AG04450 (cell line): ENCODE results near the gene PCA3. TPM values are rescaled to one million over a fixed set of nuclear protein-coding genes. Genes with fewer than 3 reads are reported as not detected.

Experiments used
- CTCF ChIA-PET: fragments of 300-600, 350-600 bp; formaldehyde crosslinking; extraction: SDS; loops from one replicate; lab custom pipeline; 2022; ENCODE audit warnings: antibody characterized with exemption, inconsistent platforms; lab: Charles Lee
- POLR2A ChIA-PET: fragments of 350-600 bp; formaldehyde crosslinking; extraction: SDS; loops from one replicate; lab custom pipeline; 2021; ENCODE audit warnings: antibody characterized with exemption, inconsistent platforms; lab: Yijun Ruan, JAX
- DNase-seq: peaks from one replicate; pipeline ENCODE4 v3.0.0-alpha.2; 2011; ENCODE audit warnings: low read depth, low spot score
- H3K27ac ChIP-seq: one replicate; pipeline ENCODE4 v1.5.1; 2012; ENCODE audit warnings: low read depth, low read length, control low read depth
- H3K27me3 ChIP-seq: one replicate; pipeline ENCODE4 v1.6.0; 2012; ENCODE audit warnings: low read length; ENCODE audit not compliant: control insufficient read depth, insufficient read depth
- H3K4me3 ChIP-seq: 2 replicates; pipeline ENCODE4 v1.5.1; 2011; ENCODE audit warnings: mild to moderate bottlenecking, low read depth, low read length, control low read depth
- H3K9me3 ChIP-seq: 2 replicates; pipeline ENCODE4 v1.5.1; 2012; ENCODE audit warnings: low read length; ENCODE audit not compliant: control insufficient read depth, insufficient read depth
- polyA plus RNA-seq: library from polyadenylated mRNA; depleted of rRNA; stranded (reverse); fragments of >200 nt; gene quantifications from 2 replicates; pipeline ENCODE4 v1.2.3, GENCODE V29; 2011
- TF ChIP-seq, protein P1 (sequence below): IDR thresholded peaks from 2 replicates; pipeline ENCODE4 v1.5.1; 2011; ENCODE audit warnings: low read depth, low read length, control low read depth, inconsistent platforms

PCA3 gene
- polyA plus RNA-seq, 1 experiment = not detected

DNA sequence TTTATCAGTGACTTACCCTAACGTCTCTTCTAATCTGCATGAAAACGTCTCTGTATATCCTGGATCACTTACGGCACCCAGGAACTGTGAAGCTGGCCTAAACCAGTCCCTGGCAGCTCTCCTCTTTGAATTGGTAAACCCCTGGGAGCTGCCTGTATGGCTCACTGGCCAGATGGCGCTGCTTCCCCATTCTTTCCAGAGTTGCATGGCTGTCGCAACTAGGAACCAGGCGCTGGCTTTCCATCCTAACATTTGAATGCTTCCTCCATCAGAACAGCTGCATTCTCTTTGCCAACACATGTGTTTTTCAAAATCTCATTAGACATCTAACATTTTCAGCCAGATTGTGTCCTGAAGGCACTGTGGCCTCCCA, 8.0 kb upstream of the PCA3 start:
- ChIA-PET POLR2A (no interaction called here), CTCF (interaction anchor here (0.6 to 2.2 kb wide), 4 partner anchors 20 to 394 kb away, joined by 3 to 8 read pairs (median 4); no protein-coding TSS in a partner anchor)
- H3K4me3 ChIP-seq = no peak overlapping the region
- TF ChIP-seq, protein P1, sequence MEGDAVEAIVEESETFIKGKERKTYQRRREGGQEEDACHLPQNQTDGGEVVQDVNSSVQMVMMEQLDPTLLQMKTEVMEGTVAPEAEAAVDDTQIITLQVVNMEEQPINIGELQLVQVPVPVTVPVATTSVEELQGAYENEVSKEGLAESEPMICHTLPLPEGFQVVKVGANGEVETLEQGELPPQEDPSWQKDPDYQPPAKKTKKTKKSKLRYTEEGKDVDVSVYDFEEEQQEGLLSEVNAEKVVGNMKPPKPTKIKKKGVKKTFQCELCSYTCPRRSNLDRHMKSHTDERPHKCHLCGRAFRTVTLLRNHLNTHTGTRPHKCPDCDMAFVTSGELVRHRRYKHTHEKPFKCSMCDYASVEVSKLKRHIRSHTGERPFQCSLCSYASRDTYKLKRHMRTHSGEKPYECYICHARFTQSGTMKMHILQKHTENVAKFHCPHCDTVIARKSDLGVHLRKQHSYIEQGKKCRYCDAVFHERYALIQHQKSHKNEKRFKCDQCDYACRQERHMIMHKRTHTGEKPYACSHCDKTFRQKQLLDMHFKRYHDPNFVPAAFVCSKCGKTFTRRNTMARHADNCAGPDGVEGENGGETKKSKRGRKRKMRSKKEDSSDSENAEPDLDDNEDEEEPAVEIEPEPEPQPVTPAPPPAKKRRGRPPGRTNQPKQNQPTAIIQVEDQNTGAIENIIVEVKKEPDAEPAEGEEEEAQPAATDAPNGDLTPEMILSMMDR = 0 out of 2 replicates have a peak, but pooled peaks have one; percentile 21
- H3K27ac ChIP-seq = no peak overlapping the region
- DNase-seq = no peak
- no peaks in the 10 kb centered on the region for H3K27me3 ChIP-seq
- no peaks in the 10 kb centered on the region for H3K9me3 ChIP-seq

DNA sequence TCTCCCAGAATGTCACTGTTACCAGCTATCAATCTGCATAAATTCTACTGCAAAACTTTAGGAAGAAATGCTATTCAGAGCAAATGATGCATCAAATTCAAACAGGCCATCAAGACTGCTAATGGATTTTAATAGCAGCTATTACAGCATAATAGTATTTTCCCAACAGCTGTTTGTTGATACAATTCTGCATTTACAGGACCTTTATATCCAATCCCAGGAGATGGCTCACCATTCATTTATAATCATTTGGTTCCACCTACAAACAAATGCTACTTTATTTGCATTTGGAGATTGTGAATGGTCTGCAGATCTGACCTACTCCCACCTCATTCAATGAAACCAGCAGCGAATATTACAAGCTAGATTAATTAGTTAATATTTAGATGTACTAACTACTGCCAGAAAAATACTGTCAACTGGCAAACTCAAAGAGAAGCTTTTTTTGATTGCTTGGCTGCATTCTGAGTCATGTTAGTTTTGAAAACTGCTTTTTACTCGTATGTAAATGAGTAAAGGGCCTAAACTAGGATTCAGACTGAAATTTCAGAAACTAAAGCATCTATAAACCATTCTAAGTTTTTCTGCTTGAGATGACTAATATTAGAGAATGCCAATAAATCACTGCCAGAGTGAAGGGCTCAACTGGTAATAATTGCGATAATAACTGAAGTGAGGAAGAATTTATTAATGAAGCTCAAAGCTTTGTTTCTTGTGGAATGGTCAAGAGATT, 7.1 kb upstream of the PCA3 start:
- Histone ChIP-seq H3K27ac (no peak overlapping the region), H3K27me3 (no peaks in the 10 kb centered on the region), H3K4me3 (no peak overlapping the region), H3K9me3 (no peaks in the 10 kb centered on the region)
- POLR2A ChIA-PET = no interaction called here
- TF ChIP-seq, protein P1 = no peak
- CTCF ChIA-PET = interaction anchor here (0.5 to 2.2 kb wide), 3 partner anchors 19 to 393 kb away, joined by 4 to 8 read pairs (median 4); no protein-coding TSS in a partner anchor
- DNase-seq = no peak

DNA sequence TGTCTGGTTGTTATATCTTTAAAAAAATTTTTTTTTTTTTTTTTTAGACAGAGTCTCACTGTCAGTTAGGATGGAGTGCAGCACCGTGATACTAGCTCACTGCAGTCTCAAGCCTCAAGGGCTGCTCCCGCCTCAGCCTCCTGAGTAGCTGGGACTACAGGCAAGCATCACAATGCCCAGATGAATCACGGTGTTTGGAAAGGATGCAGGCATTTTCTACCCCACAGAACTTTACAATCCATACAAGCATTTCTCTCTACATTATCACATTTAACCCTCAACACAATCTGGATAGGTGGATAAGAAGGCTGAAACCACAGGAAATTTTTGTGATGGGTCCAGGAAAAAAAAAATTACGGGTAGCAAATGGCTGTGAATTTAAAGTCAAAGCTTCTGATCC, 5.8 kb upstream of the PCA3 start:
- no peak overlapping the region for H3K27ac ChIP-seq
- POLR2A ChIA-PET = no interaction called here
- H3K4me3 ChIP-seq = no peak overlapping the region
- TF ChIP-seq, protein P1 = no peak
- no peak for DNase-seq
- H3K27me3 ChIP-seq = peaks cover 4% of the 10 kb centered on the region
- CTCF ChIA-PET = interaction anchor here (0.8 kb wide), 1 partner anchor 57 kb away, joined by 3 read pairs; no protein-coding TSS in a partner anchor
- no peaks in the 10 kb centered on the region for H3K9me3 ChIP-seq

DNA sequence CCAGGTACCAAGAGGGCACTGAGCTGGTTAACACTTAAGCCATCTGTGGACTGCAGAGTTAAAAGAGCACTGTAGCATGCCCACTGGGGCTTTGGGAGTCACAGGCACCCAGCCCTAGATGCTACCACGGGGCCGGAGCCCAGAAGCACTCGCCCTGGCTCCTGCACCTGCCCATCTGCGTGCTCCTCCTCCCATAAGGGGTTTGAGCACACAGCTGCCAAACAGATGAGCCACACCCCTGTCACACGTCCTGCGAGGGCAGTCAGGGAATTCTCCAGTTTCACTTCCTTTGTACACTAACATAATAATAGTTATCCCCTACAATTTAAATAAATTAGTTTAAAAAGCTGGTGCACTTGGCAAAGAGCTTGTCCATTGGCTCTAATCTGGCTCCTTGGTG, 4.5 kb upstream of the PCA3 start:
- TF ChIP-seq, protein P1 = no peak
- ChIA-PET CTCF (interaction anchor here (1.0 kb wide), 1 partner anchor 50 kb away, joined by 3 read pairs; no protein-coding TSS in a partner anchor), POLR2A (no interaction called here)
- Histone ChIP-seq H3K4me3 (no peak overlapping the region), H3K27ac (no peak overlapping the region), H3K27me3 (peaks cover 4% of the 10 kb centered on the region), H3K9me3 (no peaks in the 10 kb centered on the region)
- DNase-seq = no peak

DNA sequence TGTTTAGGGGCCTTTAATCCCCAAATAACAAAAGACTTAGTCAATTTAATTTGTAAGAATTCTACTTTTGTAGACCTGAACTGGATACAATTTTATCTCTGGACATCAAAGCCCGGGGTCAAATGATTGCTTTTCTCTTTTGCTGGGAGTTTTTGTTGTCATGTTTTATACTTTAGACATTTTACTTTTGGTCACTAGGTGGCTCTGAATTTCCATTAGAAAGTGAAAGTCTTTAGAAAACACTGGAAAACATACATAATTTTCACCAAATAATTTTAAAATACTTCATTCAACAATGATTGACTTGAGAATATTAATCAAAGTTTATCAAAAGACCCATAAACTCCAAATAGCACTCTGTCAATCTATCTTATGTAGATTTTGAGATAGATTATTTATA, 2.8 kb upstream of the PCA3 start:
- DNase-seq = no peak
- Histone ChIP-seq H3K9me3 (no peaks in the 10 kb centered on the region), H3K4me3 (no peak overlapping the region), H3K27ac (no peak overlapping the region), H3K27me3 (peaks cover 4% of the 10 kb centered on the region)
- TF ChIP-seq, protein P1 = peak; percentile 45
- CTCF ChIA-PET = interaction anchor here (0.5 to 1.1 kb wide), 6 partner anchors 11 to 386 kb away, joined by 3 to 4 read pairs (median 4); no protein-coding TSS in a partner anchor
- POLR2A ChIA-PET = no interaction called here
